Ascending aorta (tissue), 2 donors: ENCODE data around the gene IGDCC3. TPM values are rescaled to one million over a fixed set of nuclear protein-coding genes. Genes with fewer than 3 reads are reported as not detected.

ENCODE experiments used
- DNase-seq, 2 donors: peaks; one replicate each; pipeline ENCODE4 v3.0.0-alpha.2; 2019; ENCODE audit warnings: low spot score in 2 of 2
- H3K27ac ChIP-seq, 2 donors: fragments of 200-600 bp; sonication (generic); one replicate each; pipeline ENCODE4 v1.5.1; 2016 to 2017; ENCODE audit warnings: mild to moderate bottlenecking in 1 of 2
- H3K27me3 ChIP-seq: fragments of 200-600 bp; sonication (generic); one replicate; pipeline ENCODE4 v1.5.1; 2017
- H3K36me3 ChIP-seq, 2 donors: fragments of 200-600 bp; sonication (generic); one replicate each; pipeline ENCODE4 v1.5.1; 2016
- H3K4me1 ChIP-seq, 2 donors: fragments of 200-600 bp; sonication (generic); one replicate each; pipeline ENCODE4 v1.5.1; 2016 to 2017; ENCODE audit warnings: mild to moderate bottlenecking in 1 of 2
- H3K4me3 ChIP-seq, 2 donors: fragments of 200-600 bp; sonication (generic); one replicate each; pipeline ENCODE4 v1.5.1; 2016 to 2017; ENCODE audit warnings: mild to moderate bottlenecking in 1 of 2
- H3K9me3 ChIP-seq, 2 donors: fragments of 200-600 bp; sonication (generic); one replicate each; pipeline ENCODE4 v1.5.1; 2016
- intact Hi-C: fragments of 100-400 bp; cut with DNase I; formaldehyde crosslinking; loops from one replicate; pipeline ENCODE4 v1.15.1; 2023
- total RNA-seq: library from RNA; depleted of rRNA; stranded (reverse); fragments of >200 nt; gene quantifications from one replicate; pipeline ENCODE4 v1.1.0, GENCODE V29; 2016
- TF ChIP-seq, protein P1 (sequence below), 3 experiments: fragments of 200-600 bp in 2 of 3; fragments of 450-650 bp in 1 of 3; sonication (generic) in 2 of 3; IDR thresholded peaks; one replicate each; pipeline ENCODE4 v1.5.1; 2016 to 2019; ENCODE audit warnings: antibody characterized with exemption in 3 of 3, mild to moderate bottlenecking in 1 of 3, moderate library complexity in 1 of 3

IGDCC3 gene
- total RNA-seq, 1 donor from 2014 or later, result not detected

- TF ChIP-seq, protein P1, sequence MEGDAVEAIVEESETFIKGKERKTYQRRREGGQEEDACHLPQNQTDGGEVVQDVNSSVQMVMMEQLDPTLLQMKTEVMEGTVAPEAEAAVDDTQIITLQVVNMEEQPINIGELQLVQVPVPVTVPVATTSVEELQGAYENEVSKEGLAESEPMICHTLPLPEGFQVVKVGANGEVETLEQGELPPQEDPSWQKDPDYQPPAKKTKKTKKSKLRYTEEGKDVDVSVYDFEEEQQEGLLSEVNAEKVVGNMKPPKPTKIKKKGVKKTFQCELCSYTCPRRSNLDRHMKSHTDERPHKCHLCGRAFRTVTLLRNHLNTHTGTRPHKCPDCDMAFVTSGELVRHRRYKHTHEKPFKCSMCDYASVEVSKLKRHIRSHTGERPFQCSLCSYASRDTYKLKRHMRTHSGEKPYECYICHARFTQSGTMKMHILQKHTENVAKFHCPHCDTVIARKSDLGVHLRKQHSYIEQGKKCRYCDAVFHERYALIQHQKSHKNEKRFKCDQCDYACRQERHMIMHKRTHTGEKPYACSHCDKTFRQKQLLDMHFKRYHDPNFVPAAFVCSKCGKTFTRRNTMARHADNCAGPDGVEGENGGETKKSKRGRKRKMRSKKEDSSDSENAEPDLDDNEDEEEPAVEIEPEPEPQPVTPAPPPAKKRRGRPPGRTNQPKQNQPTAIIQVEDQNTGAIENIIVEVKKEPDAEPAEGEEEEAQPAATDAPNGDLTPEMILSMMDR (IDR thresholded peaks at IDR 0.05), result no peak
- intact Hi-C loops, result no loop called here
- Histone ChIP-seq H3K9me3 (no peaks in the 10 kb centered on the region), H3K27ac (no peak overlapping the region), H3K4me1 (peaks cover 0 to 16% of the 10 kb centered on the region in 2 donors), H3K4me3 (peak overlapping the region; percentile 66 to 83), H3K36me3 (no peaks in the 10 kb centered on the region), H3K27me3 (peaks cover 5% of the 10 kb centered on the region)
- no peak for DNase-seq
Measured at GRCh38 chr15:65421360-65422215, 43.8 kb upstream of the IGDCC3 start.

GRCh38 chr15:65420975-65421359 is 43.2 kb upstream of the IGDCC3 start:
- intact Hi-C loops, result no loop called here
- Histone ChIP-seq H3K9me3 (no peaks in the 10 kb centered on the region), H3K4me1 (peaks cover 0 to 16% of the 10 kb centered on the region in 2 donors), H3K4me3 (peak overlapping the region; percentile 66 to 83), H3K27ac (no peak overlapping the region), H3K27me3 (peaks cover 5% of the 10 kb centered on the region), H3K36me3 (no peaks in the 10 kb centered on the region)
- TF ChIP-seq, protein P1 (IDR thresholded peaks at IDR 0.05), result no peak
- DNase-seq, result no peak

DNA sequence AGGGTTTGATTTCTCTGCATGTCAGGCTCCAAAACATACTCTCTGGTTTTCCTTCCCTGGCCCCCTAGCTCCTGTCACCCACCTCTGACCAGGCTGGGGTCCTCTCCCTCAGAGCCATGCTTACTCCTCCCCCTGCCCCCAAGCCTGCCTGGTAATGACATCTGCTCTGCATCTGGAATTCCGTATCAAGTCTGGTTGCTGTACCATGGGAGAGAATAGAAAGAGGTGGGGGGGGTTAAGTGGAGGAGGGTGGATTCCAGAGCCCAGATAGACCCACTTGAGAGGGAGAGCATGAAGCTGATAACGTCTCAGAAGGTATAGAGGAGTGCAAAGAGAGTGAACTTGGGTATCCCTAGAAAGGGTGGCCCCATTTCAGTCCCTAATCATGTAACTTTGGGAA is 40.8 kb upstream of the IGDCC3 start:
- Histone ChIP-seq H3K27me3 (peaks cover 5% of the 10 kb centered on the region), H3K36me3 (no peaks in the 10 kb centered on the region), H3K9me3 (no peaks in the 10 kb centered on the region), H3K4me1 (peaks cover 0 to 16% of the 10 kb centered on the region in 2 donors), H3K4me3 (no peak overlapping the region), H3K27ac (no peak overlapping the region)
- intact Hi-C loops, result no loop called here
- TF ChIP-seq, protein P1 (IDR thresholded peaks at IDR 0.05), result no peak
- DNase-seq, result no peak

DNA sequence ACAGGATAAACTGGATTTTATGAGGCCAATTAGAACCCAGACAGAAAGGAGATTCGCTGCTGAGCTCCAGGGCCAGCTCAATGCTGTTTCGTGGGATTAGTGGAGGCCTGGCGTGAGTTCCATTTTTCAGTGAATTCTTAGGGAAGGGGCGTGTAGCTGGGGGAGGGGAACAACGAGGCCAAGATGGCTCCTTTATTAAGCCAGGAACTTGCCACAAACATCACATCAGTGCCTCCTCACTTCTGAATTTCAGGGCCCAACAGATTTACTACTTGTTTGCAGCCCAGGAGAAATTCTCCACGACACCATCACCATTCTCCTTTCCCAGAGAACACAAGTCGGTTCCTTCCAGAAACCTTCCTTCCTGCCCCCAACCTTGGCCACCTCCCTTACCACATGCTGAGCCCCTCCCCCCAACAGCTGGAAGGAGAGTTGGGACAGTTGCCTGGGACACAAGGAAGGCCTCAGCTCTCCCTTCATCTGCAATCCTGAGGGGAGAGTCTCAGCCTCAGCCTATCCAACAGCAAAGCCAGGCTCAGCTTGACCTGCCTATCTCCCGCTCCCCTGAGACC is 39.1 kb upstream of the IGDCC3 start:
- Histone ChIP-seq H3K36me3 (no peaks in the 10 kb centered on the region), H3K4me1 (peaks cover 0 to 10% of the 10 kb centered on the region in 2 donors), H3K27ac (no peak overlapping the region), H3K9me3 (no peaks in the 10 kb centered on the region), H3K27me3 (peaks cover 5% of the 10 kb centered on the region), H3K4me3 (no peak overlapping the region)
- no peak for DNase-seq
- TF ChIP-seq, protein P1 (IDR thresholded peaks at IDR 0.05), result no peak
- intact Hi-C loops, result no loop called here

DNA sequence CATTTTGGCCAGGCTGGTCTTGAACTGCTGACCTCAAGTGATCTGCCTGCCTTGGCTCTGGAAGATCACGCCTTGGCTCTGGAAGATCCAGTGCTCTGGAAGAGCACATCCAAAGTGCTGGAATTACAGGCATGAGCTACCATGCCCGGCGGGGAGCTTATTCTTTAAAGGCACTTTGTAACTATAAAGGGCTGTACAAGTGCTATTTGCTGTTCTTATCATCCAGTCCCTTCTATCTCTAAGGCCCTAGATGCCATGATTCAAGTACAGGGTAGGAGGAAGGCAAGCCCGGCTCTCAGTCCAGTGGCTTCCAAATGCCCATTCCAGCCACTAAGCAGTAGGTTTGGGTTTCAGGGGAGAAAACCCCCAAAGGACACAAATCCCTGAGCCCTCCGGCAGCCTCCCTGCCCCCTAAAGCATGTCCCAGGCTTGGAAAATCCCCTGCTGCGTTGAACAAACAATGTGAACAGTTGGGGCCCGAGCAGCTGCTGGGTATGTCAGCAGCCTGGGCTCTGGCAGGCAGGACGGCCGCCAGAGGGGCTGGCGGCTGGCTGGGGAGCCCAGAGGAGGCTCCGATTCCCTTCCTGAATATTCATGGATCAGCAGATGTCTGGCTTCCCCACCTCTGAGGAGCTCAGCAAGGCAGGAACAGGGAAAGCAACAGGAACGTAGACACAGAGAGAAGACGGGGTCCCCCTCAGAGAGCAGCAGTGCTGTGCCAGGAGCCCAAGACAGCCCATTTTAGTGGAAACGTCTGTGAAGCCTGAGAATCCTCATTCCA is 37.2 kb upstream of the IGDCC3 start:
- Histone ChIP-seq H3K9me3 (no peaks in the 10 kb centered on the region), H3K27ac (no peak overlapping the region), H3K36me3 (no peaks in the 10 kb centered on the region), H3K27me3 (no peaks in the 10 kb centered on the region), H3K4me1 (no peaks in the 10 kb centered on the region), H3K4me3 (no peak overlapping the region)
- DNase-seq, result no peak
- intact Hi-C loops, result no loop called here
- TF ChIP-seq, protein P1 (IDR thresholded peaks at IDR 0.05), result no peak
